GM18867 (cell line): ENCODE results near the gene SET.
"Not testable (repeated sequence)": the region's sequence is repeated elsewhere in the genome, so short reads cannot be mapped to it uniquely, and the experiment has no call there.

Source experiments
- ATAC-seq: cut with Tn5 transposase; IDR thresholded peaks from one replicate; pipeline ENCODE4 v1.9.1; 2021; ENCODE audit warnings: mild to moderate bottlenecking, moderate library complexity; ENCODE audit not compliant: unreplicated experiment

SET gene

GRCh38 chr9:128688501-128689292, at the start of gene SET:
TSS of gene SET (plus strand) at chr9:128689222. CDS start at chr9:128689583, 361 bp downstream.
- peak; percentile 69 for ATAC-seq

- ATAC-seq, result no peak
Observed at GRCh38 chr9:128640603-128641002, 48.4 kb upstream of the SET start.

- ATAC-seq, result no peak
Observed at GRCh38 chr9:128642675-128643245, 46.3 kb upstream of the SET start.

- ATAC-seq, result peak; percentile 47
Observed at GRCh38 chr9:128643519-128644300, 45.3 kb upstream of the SET start.

- ATAC-seq, result not testable (repeated sequence)
Observed at GRCh38 chr9:128648206-128648605, 40.8 kb upstream of the SET start.

GRCh38 chr9:128651798-128652197, 37.2 kb upstream of the SET start:
- ATAC-seq, result no peak

GRCh38 chr9:128653908-128654307, 35.1 kb upstream of the SET start:
- ATAC-seq, result no peak

GRCh38 chr9:128654481-128654880, 34.5 kb upstream of the SET start:
- no peak for ATAC-seq

- peak; percentile 72 for ATAC-seq
Observed at GRCh38 chr9:128656416-128657343, 32.3 kb upstream of the SET start, which contains the start of gene DYNC2I2. TSS of gene DYNC2I2 (minus strand) at chr9:128656847. CDS start at chr9:128656726, 121 bp downstream.

- no peak for ATAC-seq
Observed at GRCh38 chr9:128657344-128657704, 31.7 kb upstream of the SET start.

- no peak for ATAC-seq
Observed at GRCh38 chr9:128657796-128658195, 31.2 kb upstream of the SET start.

GRCh38 chr9:128666481-128666941, 22.5 kb upstream of the SET start:
- not testable (repeated sequence) for ATAC-seq

- ATAC-seq, result no peak
Observed at GRCh38 chr9:128669786-128670185, 19.2 kb upstream of the SET start.

- no peak for ATAC-seq
Observed at GRCh38 chr9:128675382-128675781, 13.6 kb upstream of the SET start.

GRCh38 chr9:128677794-128678193, 11.2 kb upstream of the SET start:
- ATAC-seq, result no peak

GRCh38 chr9:128683340-128684064, 5.5 kb upstream of the SET start:
- ATAC-seq, result no peak

GRCh38 chr9:128684065-128684324, 5.0 kb upstream of the SET start:
- no peak for ATAC-seq

GRCh38 chr9:128684325-128685199, 4.5 kb upstream of the SET start:
- ATAC-seq, result peak; percentile 38
